Activated gamma-delta T cell treated with anti-CD3 and anti-CD28 coated beads, Interleukin-2, amount 50 U/mL, for 16 hours (primary cell): ENCODE results near the gene CUL3.
A peak's percentile ranks its signal among the peaks of the same experiment; 100 is the strongest.
"Not testable (repeated sequence)": the region's sequence is repeated elsewhere in the genome, so short reads cannot be mapped to it uniquely, and the experiment has no call there.

ENCODE experiments used
- DNase-seq: peaks from one replicate; pipeline ENCODE4 v3.0.0-alpha.2; 2020; ENCODE audit warnings: low read depth

Gene CUL3

GRCh38 chr2:224585211-224586088 is at the start of gene CUL3:
Gene CUL3, minus strand, starts transcription at chr2:224585363. Its CDS starts 354 bp downstream, at chr2:224585009.
- peak; percentile 99 for DNase-seq

DNA sequence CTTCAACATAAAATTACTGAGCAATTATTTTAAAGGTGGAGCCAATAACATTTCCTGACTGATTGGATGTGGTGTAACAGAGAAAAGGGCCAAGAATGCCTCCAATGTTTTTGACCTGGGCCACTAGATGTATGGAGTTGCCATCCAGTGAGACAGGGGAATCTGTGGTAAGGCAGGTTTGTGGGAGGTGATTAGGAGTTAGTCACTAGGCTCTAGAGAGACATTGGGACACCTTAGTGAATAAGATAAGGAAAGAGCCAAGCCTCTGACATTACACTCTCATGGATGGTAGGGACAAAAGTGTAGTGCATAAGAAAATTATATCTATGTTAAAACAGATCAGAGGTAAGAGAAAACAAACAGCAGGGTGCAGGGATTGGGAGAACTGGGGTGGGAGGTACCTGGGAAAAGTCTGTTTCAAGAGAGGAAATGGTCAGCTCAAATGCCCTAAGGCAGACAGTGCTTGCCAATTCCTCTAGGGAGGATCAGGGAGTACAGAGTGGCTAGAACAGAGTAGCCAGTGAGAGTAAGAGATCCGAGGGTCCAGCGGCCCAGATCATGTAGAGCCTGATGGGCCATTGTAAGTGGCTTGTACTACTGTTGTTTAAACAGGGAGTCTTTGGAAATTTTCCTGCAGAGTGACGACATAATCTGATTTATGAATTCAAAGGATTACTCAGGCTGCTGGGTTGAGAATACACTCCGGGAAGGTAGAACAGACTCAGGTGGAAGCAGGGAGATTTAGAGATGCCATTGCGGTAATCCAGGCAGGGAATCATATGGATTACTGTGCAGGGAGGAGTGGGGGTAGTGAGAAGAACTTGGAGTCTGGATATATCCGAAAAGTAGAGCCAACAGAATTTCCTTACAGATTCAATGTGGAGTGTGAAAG is 45.7 kb upstream of the CUL3 start:
- DNase-seq = no peak

DNA sequence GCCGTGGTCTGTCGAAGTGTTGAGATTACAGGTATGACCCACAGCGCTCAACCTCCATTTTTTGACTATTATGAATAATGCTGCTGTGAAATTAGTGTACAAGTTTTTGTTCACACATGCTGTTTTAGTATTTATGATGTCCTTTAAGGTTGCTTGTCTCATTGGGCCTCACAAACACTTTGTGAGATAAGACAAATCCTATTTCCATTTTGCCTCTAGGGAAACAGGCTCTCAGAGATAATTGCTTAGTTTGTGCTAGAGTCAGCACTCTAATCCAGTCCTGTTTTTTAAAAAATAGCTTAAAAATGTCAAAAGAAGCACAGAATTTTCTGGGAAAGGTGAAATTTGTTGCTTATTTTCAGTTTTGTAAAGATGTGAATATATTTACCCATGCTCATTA is 43.3 kb upstream of the CUL3 start:
- DNase-seq = no peak

DNA sequence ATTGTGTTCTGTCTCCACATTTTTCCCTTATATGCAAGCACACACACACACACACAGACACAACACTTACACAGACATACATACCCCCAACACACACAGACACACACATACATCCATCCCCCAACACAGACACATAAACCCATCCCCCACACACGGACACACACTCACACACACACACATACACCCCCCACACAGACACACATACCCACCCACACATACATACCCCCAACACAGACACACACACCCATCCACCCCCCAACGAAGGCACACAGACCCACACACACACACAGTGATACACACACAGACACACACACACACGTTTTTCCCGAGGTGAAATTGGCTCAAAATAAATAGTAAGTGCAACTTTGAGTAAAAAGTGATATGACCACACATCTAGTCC is 41.6 kb upstream of the CUL3 start:
- DNase-seq = no peak

DNA sequence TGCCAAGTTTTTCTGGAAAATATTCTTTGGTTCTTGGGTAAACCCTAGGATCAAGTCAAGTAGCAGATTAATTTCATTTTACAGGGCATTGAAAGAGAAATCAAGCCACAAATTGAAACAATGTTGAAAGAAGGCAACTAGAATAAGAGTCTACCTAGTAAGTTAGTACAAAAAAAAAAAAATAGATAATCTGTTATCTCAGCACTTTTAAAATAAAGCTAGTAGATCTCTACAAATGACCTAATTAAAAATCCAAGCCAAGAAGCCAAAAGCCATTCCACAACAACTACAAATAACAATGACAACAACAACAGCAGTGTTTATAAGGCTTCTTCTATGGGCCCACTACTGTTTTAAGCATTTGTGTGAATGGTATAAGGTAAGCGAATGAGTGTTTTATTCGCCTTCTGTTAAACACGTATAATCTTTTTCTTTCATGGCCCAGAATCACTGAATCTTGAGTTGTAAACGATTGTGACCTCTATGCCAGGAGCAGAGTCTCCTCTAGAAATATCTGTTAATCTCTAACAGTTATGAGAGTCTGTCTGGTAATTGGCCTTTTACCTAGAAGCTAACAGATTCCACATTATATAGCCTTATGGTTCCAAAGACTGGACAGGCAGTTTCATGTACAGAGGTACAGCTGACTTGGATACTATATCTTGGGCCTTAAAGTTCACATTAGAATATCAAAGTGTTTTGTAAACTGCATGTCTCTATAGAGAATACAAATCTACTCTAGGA is 28.6 kb upstream of the CUL3 start:
- no peak for DNase-seq

DNA sequence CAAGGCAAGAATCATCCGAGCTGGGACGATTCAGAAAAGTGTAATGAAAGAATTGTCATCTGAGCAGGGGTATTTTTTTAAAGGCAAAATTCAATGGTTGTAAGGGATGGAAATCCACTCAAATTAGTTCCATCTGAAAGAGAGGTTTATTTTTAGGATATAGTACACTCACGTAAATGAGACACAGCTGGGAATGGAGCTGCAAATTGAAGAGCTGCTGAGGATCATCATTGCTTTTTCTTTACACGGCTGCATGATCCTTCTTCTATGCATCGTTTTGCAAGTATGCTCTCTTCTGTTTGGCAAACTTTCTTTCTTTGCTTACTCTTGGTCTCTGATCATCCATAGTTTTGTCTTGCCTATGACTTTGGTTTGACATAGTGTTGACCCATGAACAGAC is 27.4 kb upstream of the CUL3 start:
- no peak for DNase-seq

- DNase-seq = no peak
Observed at GRCh38 chr2:224611938-224612337, 26.8 kb upstream of the CUL3 start.

DNA sequence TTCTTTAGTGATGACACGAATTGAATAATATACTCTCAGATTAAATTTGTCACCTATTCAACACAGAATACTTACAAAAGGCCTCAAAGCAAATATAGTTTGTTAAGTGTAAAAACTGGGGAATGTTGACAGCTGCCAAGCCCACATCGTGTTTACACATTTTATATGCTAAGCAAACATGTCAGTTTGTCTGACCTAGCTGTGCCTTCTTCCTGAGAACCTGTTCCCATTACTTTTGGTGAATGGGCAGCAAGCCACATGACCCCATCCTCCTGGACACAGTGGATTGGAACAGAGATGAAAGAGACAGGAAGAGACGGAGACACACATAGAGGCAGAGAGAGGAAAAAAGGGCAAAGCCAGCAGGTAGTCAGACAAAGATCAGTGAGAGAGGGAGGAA is 22.9 kb upstream of the CUL3 start:
- DNase-seq = no peak

GRCh38 chr2:224603746-224604500 is 18.8 kb upstream of the CUL3 start:
- not testable (repeated sequence) for DNase-seq

- not testable (repeated sequence) for DNase-seq
Observed at GRCh38 chr2:224602778-224603375, 17.7 kb upstream of the CUL3 start.

GRCh38 chr2:224601923-224602322 is 16.8 kb upstream of the CUL3 start:
- no peak for DNase-seq

- no peak for DNase-seq
Observed at GRCh38 chr2:224598678-224599077, 13.5 kb upstream of the CUL3 start.

DNA sequence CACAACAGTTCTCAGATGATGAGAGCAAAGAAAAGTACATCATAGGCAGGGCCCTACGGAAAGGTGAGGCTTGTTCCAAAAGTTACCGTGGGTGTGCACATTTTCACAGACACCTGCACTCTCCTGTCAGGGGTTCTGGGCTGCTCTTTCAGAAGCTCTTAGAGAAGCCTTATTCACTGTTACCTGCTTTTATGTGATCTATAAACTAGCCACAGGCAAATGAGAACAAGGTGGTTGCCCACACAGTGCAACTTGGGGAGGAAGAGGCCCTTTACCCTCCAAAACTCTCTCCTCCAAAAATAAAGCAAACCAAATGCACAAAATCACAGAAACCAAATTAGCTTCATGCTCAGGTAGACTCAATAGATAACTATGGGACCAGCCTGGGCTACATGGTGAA is 11.1 kb upstream of the CUL3 start:
- no peak for DNase-seq

- no peak for DNase-seq
Observed at GRCh38 chr2:224595518-224595917, 10.4 kb upstream of the CUL3 start.

- no peak for DNase-seq
Observed at GRCh38 chr2:224594840-224595239, 9.7 kb upstream of the CUL3 start.

- no peak for DNase-seq
Observed at GRCh38 chr2:224591220-224591619, 6.1 kb upstream of the CUL3 start.

DNA sequence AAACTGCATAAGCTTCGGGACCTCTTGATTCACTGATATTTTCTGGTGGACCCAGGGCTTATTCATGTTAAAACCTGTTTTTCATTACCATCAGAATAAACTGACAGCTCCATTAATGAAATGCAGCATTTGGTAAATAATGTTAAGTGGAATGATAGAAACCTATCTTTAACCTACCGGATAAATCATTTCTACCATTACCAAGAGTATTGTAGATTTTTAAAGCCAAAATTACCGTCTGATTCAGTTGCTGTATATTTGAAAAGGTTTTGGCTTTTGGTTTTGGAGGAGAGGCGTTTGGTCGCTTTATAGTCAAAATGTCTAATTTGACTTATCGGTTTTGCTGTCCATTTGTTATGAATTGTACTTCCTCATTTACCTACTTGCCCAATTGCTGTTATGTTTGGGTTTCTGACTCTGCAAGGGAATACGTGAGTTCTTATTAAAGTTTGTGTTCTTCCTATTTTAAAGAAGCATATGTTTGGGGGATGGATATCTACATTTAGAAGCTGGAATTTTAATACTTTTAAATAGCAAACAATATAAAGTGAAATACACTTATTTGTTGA is 1.0 kb upstream of the CUL3 start:
- no peak for DNase-seq

GRCh38 chr2:224584785-224585210 is 365 bp downstream of the CUL3 start:
- peak; percentile 45 for DNase-seq

DNA sequence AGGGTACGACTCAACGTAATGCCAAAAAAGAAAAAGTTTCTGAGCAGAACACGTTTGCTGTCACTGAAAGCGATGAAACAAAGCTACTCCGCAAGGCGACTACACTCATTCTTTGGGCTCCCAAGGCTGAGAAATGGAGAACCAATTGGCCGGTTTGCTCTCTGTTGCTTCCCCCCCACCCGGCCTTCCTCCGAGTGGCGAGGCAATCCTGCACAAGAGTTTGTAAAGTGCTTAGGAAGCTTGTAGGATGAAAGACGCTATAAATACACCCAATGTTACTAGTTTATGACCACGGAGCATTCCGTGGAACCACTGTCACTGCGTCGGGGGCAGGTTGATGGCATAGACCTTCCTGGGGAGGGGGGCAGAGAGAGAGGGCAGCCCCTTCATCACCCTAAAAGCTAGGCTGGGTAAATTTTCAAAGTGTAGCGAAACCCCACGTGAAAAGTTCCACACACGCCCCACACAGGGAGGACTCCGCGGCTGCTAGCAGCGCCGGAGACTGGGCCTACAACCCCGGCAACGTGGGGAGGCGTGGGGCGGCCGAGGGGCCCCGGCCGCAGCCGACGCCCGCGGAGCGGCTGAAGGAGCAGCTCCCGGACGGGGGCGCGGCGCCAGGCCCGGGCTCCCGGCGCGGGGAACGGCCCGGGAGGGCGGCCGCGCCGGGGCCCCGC is 915 bp downstream of the CUL3 start:
- DNase-seq = no peak

GRCh38 chr2:224583033-224583432 is 2.1 kb downstream of the CUL3 start:
- DNase-seq = not testable (repeated sequence)
